Peyer's patch (tissue), 4 donors: Measurements from ENCODE around the gene MYMX.

Source experiments
- POLR2A ChIP-seq, 2 donors: fragments of 450-650 bp; IDR thresholded peaks; one replicate each; pipeline ENCODE4 v1.5.1; 2017; ENCODE audit warnings: antibody characterized with exemption in 2 of 2, mild to moderate bottlenecking in 2 of 2, moderate library complexity in 2 of 2
- TF ChIP-seq, protein P1 (sequence below), 6 experiments: fragments of 450-650 bp in 4 of 6; fragments of 200-600 bp in 2 of 6; sonication (generic) in 1 of 6; IDR thresholded peaks; one replicate each; pipeline ENCODE4 v1.5.1; 2017 to 2019; ENCODE audit warnings: antibody characterized with exemption in 6 of 6, mild to moderate bottlenecking in 3 of 6, moderate library complexity in 1 of 6

DNA sequence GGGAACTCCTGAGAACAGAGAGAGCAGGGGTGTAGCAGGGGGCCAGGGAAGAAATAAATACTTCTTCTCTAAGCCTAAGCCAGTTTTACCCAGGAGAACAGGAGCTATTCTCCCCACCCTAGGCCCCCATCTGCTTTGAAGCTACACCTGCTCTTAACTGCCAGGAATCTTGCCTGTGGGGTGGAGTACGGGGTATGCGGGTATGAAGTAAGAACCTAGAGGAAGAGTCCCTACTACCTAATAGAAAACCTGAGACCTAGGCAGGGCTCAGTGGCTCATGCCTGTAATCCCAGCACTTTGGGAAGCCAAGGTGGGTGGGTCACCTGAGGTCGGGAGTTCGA, 8.2 kb downstream of the MYMX start:
- no peak for TF ChIP-seq POLR2A (IDR thresholded peaks at IDR 0.05)
- TF ChIP-seq, protein P1, sequence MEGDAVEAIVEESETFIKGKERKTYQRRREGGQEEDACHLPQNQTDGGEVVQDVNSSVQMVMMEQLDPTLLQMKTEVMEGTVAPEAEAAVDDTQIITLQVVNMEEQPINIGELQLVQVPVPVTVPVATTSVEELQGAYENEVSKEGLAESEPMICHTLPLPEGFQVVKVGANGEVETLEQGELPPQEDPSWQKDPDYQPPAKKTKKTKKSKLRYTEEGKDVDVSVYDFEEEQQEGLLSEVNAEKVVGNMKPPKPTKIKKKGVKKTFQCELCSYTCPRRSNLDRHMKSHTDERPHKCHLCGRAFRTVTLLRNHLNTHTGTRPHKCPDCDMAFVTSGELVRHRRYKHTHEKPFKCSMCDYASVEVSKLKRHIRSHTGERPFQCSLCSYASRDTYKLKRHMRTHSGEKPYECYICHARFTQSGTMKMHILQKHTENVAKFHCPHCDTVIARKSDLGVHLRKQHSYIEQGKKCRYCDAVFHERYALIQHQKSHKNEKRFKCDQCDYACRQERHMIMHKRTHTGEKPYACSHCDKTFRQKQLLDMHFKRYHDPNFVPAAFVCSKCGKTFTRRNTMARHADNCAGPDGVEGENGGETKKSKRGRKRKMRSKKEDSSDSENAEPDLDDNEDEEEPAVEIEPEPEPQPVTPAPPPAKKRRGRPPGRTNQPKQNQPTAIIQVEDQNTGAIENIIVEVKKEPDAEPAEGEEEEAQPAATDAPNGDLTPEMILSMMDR (IDR thresholded peaks at IDR 0.05) = no peak
